GM12801 (cell line): Measurements from ENCODE around the gene SPEN.

Experiments used
- TF ChIP-seq, protein P1 (sequence below): IDR thresholded peaks from one replicate; pipeline ENCODE4 v1.5.1; 2011; ENCODE audit warnings: control low read depth; ENCODE audit not compliant: insufficient read length; ENCODE audit errors: extremely low read depth

The SPEN gene

DNA sequence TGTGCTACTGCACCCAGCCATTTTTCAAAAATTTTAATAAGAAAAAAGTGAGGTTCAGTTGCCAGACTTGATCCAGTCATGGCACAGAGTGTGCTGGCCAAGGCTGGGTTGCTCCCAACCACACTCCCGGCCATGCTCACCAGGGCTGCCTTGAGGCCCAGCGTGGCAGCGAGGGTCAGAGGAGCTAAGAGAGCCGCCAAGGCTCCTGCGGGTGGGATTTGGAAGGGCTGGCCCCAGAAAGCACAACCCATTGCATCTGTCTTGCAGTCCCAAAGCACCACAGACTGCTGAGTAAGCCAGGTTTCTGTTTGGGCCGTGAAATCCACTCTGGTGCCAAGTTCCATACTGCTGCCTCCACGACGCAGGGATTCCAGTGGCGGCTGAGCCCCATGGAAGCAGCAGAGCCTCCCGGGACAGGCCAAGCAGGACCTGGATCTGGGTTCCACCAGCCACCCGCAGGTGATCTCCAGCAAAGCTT is 105.8 kb downstream of the SPEN start:
- TF ChIP-seq, protein P1, sequence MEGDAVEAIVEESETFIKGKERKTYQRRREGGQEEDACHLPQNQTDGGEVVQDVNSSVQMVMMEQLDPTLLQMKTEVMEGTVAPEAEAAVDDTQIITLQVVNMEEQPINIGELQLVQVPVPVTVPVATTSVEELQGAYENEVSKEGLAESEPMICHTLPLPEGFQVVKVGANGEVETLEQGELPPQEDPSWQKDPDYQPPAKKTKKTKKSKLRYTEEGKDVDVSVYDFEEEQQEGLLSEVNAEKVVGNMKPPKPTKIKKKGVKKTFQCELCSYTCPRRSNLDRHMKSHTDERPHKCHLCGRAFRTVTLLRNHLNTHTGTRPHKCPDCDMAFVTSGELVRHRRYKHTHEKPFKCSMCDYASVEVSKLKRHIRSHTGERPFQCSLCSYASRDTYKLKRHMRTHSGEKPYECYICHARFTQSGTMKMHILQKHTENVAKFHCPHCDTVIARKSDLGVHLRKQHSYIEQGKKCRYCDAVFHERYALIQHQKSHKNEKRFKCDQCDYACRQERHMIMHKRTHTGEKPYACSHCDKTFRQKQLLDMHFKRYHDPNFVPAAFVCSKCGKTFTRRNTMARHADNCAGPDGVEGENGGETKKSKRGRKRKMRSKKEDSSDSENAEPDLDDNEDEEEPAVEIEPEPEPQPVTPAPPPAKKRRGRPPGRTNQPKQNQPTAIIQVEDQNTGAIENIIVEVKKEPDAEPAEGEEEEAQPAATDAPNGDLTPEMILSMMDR, result no peak

DNA sequence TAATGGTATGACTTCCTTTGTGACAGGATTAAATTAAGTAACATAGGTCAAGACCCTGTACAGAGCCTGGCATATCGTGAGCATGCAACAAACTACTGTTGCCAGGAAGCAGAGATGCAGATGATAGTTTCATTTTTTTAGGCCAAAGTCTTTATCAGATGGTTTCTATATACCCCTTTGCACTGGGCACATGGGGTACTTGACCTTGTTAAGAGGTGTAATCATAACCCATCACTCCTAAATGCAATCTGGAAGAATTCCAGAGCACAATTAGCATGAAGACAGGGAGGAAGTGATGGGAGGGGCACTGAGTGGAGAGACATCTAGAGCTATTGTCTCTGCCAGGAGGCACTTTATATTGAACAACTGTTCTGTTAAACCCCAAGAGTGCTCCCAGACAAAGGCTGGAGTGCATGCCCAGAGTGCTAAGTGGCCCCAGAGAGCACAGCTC is 106.3 kb downstream of the SPEN start:
- TF ChIP-seq, protein P1, result no peak

DNA sequence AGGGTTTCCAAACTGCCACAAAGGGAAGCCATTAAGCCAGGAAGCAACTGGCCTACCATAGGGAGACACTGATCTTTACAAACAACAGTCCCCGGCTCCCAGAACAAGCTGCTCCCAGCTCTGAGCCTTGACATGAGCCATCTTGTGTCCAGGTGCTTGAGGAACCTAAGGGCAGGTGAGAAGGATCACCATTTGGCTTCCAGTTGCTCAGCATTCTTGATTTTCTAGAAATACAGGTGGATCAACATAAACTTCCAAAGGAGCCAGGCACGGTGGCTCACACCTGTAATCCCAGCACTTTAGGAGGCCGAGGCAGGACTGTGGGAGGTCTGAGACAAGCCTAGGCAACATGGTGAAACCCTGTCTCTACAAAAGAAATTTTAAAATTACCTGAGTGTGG is 106.8 kb downstream of the SPEN start:
- TF ChIP-seq, protein P1, result no peak

DNA sequence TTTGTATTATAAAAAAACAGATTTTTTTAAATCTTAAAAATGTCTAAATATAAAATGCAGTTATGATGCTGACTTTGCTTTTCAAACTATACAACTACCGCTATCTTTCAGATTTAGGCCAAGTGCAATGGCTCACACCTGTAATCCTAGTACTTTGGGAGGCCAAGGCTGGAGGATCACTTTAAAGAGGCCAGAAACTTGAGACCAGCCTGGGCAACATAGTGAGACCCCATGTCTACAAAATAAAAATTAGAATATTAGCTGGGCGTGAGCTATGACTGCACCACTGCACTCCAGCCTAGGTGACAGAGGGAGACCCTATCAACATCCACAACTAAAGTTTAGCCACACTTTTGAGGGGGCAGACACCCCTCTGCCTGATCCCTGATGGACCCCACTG is 108.0 kb downstream of the SPEN start:
- TF ChIP-seq, protein P1, result no peak

DNA sequence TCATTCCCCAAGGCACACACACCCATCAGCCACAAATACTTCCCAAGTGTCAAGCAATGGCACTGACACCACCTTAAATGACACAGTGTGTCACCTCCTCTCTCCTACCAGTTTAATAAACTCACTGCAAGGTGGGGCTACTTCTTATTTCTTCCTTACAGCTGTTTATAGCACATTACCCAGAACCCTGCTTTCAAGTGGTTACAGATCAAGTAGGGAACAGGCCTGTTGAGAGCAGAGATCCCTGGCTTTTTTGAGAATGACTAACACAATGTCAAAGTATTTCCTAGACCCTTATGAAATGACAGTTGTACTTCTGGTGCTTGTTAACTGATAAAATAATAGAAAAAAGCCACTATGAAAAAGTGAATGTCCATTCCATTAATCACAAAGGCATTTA is 108.6 kb downstream of the SPEN start:
- TF ChIP-seq, protein P1, result no peak

DNA sequence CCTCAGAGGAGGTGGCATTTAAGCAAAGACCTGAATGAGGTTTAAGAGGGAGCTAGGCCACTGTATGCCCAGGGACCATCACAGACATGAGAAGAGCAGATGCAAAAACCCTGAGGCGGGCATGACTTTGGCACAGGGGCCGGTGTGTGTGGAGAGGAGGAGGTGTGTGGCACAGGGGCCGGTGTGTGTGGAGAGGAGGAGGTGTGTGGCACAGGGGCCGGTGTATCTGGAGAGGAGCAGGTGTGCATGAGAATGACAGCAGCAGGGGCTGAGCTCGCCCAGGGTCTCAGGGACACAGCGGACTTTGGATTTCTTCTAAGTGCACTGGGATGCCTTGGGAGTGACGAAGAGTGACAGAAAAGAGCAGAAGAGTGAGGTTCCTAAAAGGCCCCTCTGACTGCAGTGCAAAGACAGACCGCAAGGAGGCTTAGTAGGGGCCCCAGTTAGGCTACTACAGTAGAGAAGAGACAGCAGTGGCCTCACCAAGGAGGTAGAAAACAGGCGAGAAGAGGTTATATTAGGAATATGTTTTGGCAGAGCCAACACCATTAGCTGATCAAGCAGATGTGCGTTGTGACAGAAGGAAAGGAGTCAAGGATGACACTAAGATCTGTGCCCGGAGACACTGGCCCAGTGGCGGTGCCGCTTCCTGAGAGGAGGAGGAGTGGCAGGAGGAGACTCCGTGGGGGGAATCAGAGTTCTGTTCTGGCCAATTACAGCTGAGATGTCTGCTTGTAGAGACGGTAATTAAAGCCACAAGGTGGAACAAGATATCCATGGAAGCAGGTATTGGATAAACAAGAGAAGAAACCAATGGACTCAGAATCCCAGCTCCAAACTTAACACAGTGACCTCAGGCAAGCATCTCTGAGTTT is 110.0 kb downstream of the SPEN start:
- TF ChIP-seq, protein P1, result no peak

DNA sequence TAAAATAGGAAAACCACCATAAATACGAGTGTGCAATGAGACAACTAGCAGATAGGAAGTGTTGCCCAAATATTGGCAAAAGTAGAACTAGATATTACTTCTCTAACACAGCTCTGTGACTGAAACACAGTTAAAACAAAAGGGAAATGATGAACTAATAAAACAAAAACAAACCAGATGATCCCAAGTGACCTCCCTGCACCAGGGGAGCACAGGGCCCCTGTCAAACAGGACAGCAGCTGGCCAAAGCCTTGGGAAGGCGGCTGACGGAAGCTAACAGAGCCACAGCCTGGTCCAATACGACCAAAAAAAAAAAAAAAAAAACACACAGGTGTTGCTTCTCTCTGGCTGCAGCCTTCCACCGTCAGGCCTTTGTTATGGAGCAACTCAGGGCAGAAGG is 110.6 kb downstream of the SPEN start:
- TF ChIP-seq, protein P1, result no peak
